ENCODE measurements around the gene PODXL. TPM values are rescaled to one million over a fixed set of nuclear protein-coding genes. Genes with fewer than 3 reads are reported as not detected.

PODXL gene
- total and polyA plus RNA-seq, 2 experiments from 2014 or later = 220 to 727 TPM

- Histone ChIP-seq H3K79me2 (replicated peaks; ENCODE audit: insufficient read depth) (no peaks in the 10 kb centered on the region), H3K4me1 (ENCODE audit: insufficient read depth) (peaks cover 7% of the 10 kb centered on the region; the same call in 1 of the 2 replicates), H2AFZ (no peak overlapping the region), H3K4me2 (no peak overlapping the region), H3K36me3 (ENCODE audit: insufficient read depth) (no peaks in the 10 kb centered on the region), H4K20me1 (replicated peaks; ENCODE audit: insufficient read depth) (no peaks in the 10 kb centered on the region), H3K27ac (ENCODE audit: low read depth) (no peak overlapping the region), H3K27me3 (ENCODE audit: insufficient read depth) (no peaks in the 10 kb centered on the region), H3K9me2 (ENCODE audit: insufficient read depth) (no peaks in the 10 kb centered on the region), H3K4me3 (no peak overlapping the region), H3F3A (replicated peaks; ENCODE audit: low read depth) (no peaks in the 10 kb centered on the region)
- no peaks in the 10 kb centered on the region; the same call in 2 of the 3 replicates for H3K36me3 Mint-ChIP-seq (ENCODE audit: low read depth)
- H3K27ac Mint-ChIP-seq = no peak overlapping the region
- TF ChIP-seq CREB1 (CRISPR knock-in tag; IDR thresholded peaks at IDR 0.05; ENCODE audit: low read depth) (no peak), ZNF462 (CRISPR knock-in tag; IDR thresholded peaks at IDR 0.05) (no peak), NANOG (IDR thresholded peaks at IDR 0.05; ENCODE audit: borderline replicate concordance) (no peak), POLR2AphosphoS5 (IDR thresholded peaks at IDR 0.05; ENCODE audit: low read depth) (no peak), ETS1 (IDR thresholded peaks at IDR 0.05) (no peak), STAT1 (IDR thresholded peaks at IDR 0.05; ENCODE audit: unreplicated experiment) (no peak), EZH2phosphoT487 (IDR thresholded peaks at IDR 0.05; ENCODE audit: unreplicated experiment) (no peak)
- ATAC-seq (no peak), DNase-seq (ENCODE audit: low spot score) (no peak)
- H3K4me3 Mint-ChIP-seq = no peak overlapping the region
- H3K9me3 Mint-ChIP-seq = no peaks in the 10 kb centered on the region; the same call in 2 of the 3 replicates
- H3K27me3 Mint-ChIP-seq (ENCODE audit: insufficient read depth, low read depth, poor library complexity) = peaks cover 7% of the 10 kb centered on the region
- peaks cover 22% of the 10 kb centered on the region for H3K4me1 Mint-ChIP-seq
These were observed 30.3 kb upstream of the PODXL start for GRCh38 chr7:131586759-131587158.
